Omental fat pad (tissue), 4 donors: ENCODE measurements around the gene CWC22. TPM values are rescaled to one million over a fixed set of nuclear protein-coding genes. Genes with fewer than 3 reads are reported as not detected.
"Not testable (repeated sequence)": the region's sequence is repeated elsewhere in the genome, so short reads cannot be mapped to it uniquely, and the experiment has no call there.

Experiments
- ATAC-seq: fragments of 150-250 bp; one replicate; pipeline ENCODE4 v1.9.1; 2016; ENCODE audit warnings: mild to moderate bottlenecking, moderate library complexity; ENCODE audit not compliant: low FRiP score
- DNase-seq: peaks from one replicate; pipeline ENCODE4 v3.0.0-alpha.2; 2019; ENCODE audit warnings: low spot score
- total RNA-seq, 4 donors: library from RNA; depleted of rRNA; stranded (reverse); fragments of >200 nt; gene quantifications; one replicate each; pipeline ENCODE4 v1.1.0, GENCODE V29; 2016
- TF ChIP-seq, protein P1 (sequence below), 3 donors: fragments of 450-650 bp; IDR thresholded peaks; one replicate each; pipeline ENCODE4 v1.5.1; 2016 to 2017; ENCODE audit warnings: antibody characterized with exemption in 3 of 3, mild to moderate bottlenecking in 3 of 3, moderate library complexity in 2 of 3

CWC22 gene
- total RNA-seq, 4 donors from 2014 or later, result 16.4 to 21.8 (median 18.2) TPM

DNA sequence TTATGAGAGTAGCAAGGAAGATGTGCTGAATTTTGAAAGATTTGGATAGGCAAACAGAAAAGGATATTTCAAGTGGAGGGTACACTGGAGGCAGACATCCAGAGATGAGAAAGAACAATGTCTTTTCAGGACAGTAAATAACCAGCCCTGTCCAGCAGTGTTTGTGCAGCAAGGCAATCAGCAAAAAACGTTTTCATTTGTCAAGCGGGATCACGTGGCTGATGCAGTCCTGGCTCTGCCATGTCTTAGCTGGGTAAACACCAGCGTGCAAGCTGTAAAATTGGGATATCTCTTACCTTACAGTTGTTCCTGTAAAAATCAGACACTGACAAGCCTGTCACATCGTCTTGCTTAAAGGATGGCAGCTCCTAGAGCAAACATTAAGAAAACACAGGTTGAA is 67.8 kb downstream of the CWC22 start:
- no peak for ATAC-seq
- no peak for DNase-seq
- TF ChIP-seq, protein P1, sequence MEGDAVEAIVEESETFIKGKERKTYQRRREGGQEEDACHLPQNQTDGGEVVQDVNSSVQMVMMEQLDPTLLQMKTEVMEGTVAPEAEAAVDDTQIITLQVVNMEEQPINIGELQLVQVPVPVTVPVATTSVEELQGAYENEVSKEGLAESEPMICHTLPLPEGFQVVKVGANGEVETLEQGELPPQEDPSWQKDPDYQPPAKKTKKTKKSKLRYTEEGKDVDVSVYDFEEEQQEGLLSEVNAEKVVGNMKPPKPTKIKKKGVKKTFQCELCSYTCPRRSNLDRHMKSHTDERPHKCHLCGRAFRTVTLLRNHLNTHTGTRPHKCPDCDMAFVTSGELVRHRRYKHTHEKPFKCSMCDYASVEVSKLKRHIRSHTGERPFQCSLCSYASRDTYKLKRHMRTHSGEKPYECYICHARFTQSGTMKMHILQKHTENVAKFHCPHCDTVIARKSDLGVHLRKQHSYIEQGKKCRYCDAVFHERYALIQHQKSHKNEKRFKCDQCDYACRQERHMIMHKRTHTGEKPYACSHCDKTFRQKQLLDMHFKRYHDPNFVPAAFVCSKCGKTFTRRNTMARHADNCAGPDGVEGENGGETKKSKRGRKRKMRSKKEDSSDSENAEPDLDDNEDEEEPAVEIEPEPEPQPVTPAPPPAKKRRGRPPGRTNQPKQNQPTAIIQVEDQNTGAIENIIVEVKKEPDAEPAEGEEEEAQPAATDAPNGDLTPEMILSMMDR (IDR thresholded peaks at IDR 0.05), result no peak

DNA sequence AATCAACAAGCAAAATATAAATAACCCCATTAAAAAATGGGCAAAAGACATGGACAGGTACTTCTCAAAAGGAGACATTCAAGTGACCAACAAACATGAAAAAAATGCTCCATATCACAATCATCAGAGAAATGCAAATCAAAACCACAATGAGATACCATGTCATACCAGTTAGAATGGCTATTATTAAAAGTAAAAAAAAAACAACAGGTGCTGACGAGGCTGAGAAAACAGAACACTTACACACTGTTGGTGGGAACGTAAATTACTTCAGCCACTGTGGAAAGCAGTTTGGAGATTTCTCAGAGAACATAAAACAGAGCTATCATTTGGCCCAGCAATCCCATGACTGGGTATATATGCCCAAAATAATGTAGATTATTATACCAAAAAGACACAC is 69.1 kb downstream of the CWC22 start:
- ATAC-seq, result no peak
- TF ChIP-seq, protein P1 (IDR thresholded peaks at IDR 0.05), result no peak
- no peak for DNase-seq

DNA sequence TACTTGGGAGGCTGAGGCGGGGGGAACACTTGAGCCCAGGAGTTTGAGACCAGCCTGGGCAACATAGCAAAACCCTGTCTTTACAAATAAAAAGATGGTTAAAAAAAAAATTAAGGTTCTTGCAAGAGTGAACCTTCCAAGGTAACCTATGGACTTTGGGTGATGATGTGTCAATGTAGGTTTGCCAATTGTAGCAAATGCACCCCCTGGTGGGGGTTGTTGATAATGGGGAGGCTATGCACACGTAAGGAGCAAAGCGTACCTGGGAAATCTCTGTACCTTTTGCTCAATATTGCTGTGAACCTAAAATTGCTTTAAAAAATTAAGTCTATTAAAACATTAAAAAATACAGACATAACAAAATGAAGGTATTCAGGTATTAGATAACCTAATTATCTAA is 70.4 kb downstream of the CWC22 start:
- no peak for ATAC-seq
- no peak for DNase-seq
- TF ChIP-seq, protein P1 (IDR thresholded peaks at IDR 0.05), result no peak

DNA sequence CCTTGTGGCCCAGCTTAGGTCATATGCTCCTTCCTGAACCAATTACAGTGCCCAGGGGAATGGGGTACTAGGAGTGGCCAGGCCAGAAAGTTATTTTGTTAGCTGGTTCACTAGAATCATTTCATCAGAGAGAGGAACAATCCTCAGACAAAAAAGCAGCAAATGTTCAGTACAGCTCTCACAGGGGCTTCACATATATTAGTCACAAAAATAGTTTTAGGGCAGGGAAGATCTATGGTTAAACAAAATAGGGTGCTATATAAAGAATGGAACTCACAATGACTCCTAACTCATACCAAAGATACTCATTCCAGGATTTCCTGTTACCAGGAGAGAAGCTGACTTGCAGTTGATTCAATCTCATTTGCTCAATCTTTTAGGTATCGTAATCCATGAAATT is 71.0 kb downstream of the CWC22 start:
- TF ChIP-seq, protein P1 (IDR thresholded peaks at IDR 0.05), result no peak
- no peak for DNase-seq
- ATAC-seq, result no peak

DNA sequence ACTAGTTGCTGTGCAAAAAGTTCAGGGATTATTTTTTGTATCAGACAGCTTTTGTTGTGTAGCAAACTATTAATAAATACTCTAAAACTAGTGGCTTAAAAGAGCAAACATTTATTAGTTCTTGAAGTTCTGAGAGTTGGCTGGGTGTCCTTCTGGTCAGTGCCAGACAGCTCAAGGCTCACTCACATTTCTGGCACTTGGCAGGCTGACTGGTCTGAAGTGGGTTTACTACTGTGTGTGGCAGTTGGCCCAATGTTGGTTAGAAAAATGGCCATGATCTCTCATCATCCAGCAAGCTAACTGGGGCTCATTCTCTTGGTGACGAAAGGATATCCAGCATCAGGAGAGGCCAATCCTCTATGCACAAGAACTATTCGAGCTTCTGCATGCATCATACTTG is 74.3 kb downstream of the CWC22 start:
- no peak for DNase-seq
- ATAC-seq, result no peak
- TF ChIP-seq, protein P1 (IDR thresholded peaks at IDR 0.05), result no peak

DNA sequence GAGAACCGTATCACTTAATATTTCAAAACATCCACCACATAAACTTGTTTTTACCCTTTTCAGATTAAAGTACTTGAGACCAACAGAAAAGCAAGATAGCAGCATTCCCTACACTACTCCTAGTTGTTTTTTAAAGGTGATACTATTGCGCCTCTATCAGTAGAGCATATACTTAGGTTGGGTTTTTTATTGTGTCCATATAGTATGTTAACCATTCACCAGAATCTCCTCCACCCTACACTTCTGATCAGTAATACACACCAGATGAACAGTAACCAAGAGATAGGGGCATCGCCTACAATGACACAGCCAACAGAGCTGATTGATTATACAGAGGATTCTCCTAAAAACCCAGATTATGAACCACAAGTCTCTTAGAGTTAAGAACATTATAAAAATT is 75.6 kb downstream of the CWC22 start:
- TF ChIP-seq, protein P1 (IDR thresholded peaks at IDR 0.05), result no peak
- ATAC-seq (no peak), DNase-seq (no peak)

DNA sequence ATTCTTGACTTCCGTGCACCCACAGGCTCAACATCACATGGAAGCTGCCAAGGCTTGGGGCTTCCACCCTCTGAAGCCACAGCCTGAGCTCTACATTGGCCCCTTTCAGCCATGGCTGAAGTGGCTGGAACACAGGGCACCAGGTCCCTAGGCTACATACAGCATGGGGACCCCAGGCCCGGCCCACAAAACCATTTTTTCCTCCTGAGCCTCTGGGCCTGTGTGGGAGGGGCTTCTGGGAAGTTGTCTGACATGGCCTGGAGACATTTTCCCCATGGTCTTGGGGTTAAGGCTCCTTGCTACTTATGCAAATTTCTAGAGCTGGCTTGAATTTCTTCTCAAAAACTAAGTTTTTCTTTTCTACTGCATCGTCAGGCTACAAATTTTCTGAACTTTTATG is 77.1 kb downstream of the CWC22 start:
- not testable (repeated sequence) for ATAC-seq, DNase-seq

DNA sequence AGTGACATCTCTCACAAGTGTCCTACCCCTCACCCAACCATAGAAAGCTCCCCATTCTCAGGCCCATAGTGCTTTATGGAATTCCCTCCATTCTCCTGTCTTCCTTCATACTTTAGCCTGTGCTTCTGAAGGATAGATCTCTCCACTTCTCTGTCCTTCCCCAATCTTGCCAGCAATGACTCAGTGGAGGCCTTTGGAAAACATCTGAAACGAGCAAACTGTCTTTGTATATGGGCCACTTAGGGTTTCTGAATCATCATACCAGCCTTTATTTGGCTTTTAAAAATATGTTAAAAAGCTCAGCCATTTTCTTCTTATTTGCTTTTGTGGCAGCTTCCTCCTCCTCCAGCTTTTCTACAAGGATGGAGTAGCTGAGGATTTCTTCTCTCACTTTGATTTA is 80.1 kb downstream of the CWC22 start:
- DNase-seq, result no peak
- TF ChIP-seq, protein P1 (IDR thresholded peaks at IDR 0.05), result no peak
- ATAC-seq, result no peak
